IMR-90 (cell line): ENCODE measurements around the gene CASS4. TPM values are rescaled to one million over a fixed set of nuclear protein-coding genes. Genes with fewer than 3 reads are reported as not detected.

Source experiments
- ATAC-seq: fragments of 200-7000 bp; cut with Tn5 transposase; 2 replicates; pipeline ENCODE4 v1.9.1; 2020; ENCODE audit warnings: low read depth, mild to moderate bottlenecking, moderate library complexity
- BruUV-seq: library from RNA; stranded (reverse); fragments of 400-500 nt; replicated peaks from 2 replicates; lab custom pipeline; 2021; lab: Mats Ljungman, UMichigan
- CTCF ChIA-PET: fragments of 300-600 bp; formaldehyde crosslinking; extraction: SDS; loops from one replicate; lab custom pipeline; 2021; ENCODE audit warnings: antibody characterized with exemption; lab: Yijun Ruan, JAX
- POLR2A ChIA-PET: fragments of 300-600 bp; sonication (Branson Sonifier 250); formaldehyde crosslinking; loops from one replicate; lab custom pipeline; 2022; ENCODE audit warnings: antibody characterized with exemption; ENCODE audit not compliant: unreplicated experiment; lab: Charles Lee
- DNase-seq: peaks from one replicate; pipeline ENCODE4 v3.0.0; 2013
- H2AFZ ChIP-seq: replicated peaks from 2 replicates; pipeline ENCODE3; 2013; ENCODE audit warnings: low read length, mild to moderate bottlenecking; ENCODE audit not compliant: poor library complexity
- H2AK5ac ChIP-seq: 2 replicates; pipeline ENCODE4 v1.6.1; 2013; ENCODE audit warnings: low read depth, low read length, inconsistent platforms
- H2AK9ac ChIP-seq: replicated peaks from 2 replicates; pipeline ENCODE3; 2013; ENCODE audit warnings: mild to moderate bottlenecking, low read depth, low read length, moderate library complexity; ENCODE audit not compliant: poor library complexity
- H2BK120ac ChIP-seq: 2 replicates; pipeline ENCODE4 v1.6.1; 2013; ENCODE audit warnings: low read depth, low read length, inconsistent platforms
- H2BK15ac ChIP-seq: 3 replicates; pipeline ENCODE4 v1.6.1; 2013; ENCODE audit warnings: low read depth, low read length, inconsistent platforms
- H2BK20ac ChIP-seq: 2 replicates; pipeline ENCODE4 v1.6.1; 2013; ENCODE audit warnings: low read depth, mild to moderate bottlenecking, inconsistent platforms, low read length, moderate library complexity
- H2BK5ac ChIP-seq: 2 replicates; pipeline ENCODE4 v1.6.1; 2013; ENCODE audit warnings: mild to moderate bottlenecking, low read depth, low read length, inconsistent platforms; ENCODE audit not compliant: poor library complexity, severe bottlenecking
- H3K14ac ChIP-seq: replicated peaks from 2 replicates; pipeline ENCODE4 v1.6.1; 2013; ENCODE audit warnings: low read depth, low read length, inconsistent platforms
- H3K18ac ChIP-seq: 2 replicates; pipeline ENCODE4 v1.6.1; 2013; ENCODE audit warnings: low read depth, low read length, control low read depth
- H3K23ac ChIP-seq: 2 replicates; pipeline ENCODE4 v1.6.1; 2013; ENCODE audit warnings: low read depth, low read length, inconsistent platforms
- H3K27ac ChIP-seq: 2 replicates; pipeline ENCODE4 v1.5.1; 2013; ENCODE audit warnings: mild to moderate bottlenecking, control low read depth, low read length; ENCODE audit not compliant: insufficient read depth
- H3K27me3 ChIP-seq: 2 replicates; pipeline ENCODE4 v1.6.1; 2013; ENCODE audit warnings: low read length; ENCODE audit not compliant: control insufficient read depth, insufficient read depth
- H3K36me3 ChIP-seq: 2 replicates; pipeline ENCODE4 v1.6.1; 2013; ENCODE audit warnings: low read length, mixed read lengths; ENCODE audit not compliant: control insufficient read depth, insufficient read depth
- H3K4ac ChIP-seq: 2 replicates; pipeline ENCODE4 v1.6.1; 2013; ENCODE audit warnings: low read depth, low read length, inconsistent platforms
- H3K4me1 ChIP-seq: 2 replicates; pipeline ENCODE4 v1.6.1; 2013; ENCODE audit warnings: low read length, mixed read lengths; ENCODE audit not compliant: control insufficient read depth, insufficient read depth
- H3K4me2 ChIP-seq: 2 replicates; pipeline ENCODE4 v1.6.1; 2013; ENCODE audit warnings: low read depth, mild to moderate bottlenecking, control low read depth, low read length, moderate library complexity
- H3K4me3 ChIP-seq: 2 replicates; pipeline ENCODE4 v1.5.1; 2013; ENCODE audit warnings: low read depth, mild to moderate bottlenecking, control low read depth, low read length, moderate library complexity; ENCODE audit not compliant: insufficient read depth
- H3K56ac ChIP-seq: 2 replicates; pipeline ENCODE4 v1.6.1; 2013; ENCODE audit warnings: low read length, inconsistent platforms; ENCODE audit not compliant: insufficient read depth; ENCODE audit errors: extremely low read depth
- H3K79me1 ChIP-seq, 2 experiments: 2 replicates each; pipeline ENCODE4 v1.6.1; 2013; ENCODE audit warnings: low read length in 2 of 2, inconsistent platforms in 1 of 2, low read depth in 1 of 2
- H3K9ac ChIP-seq: 2 replicates; pipeline ENCODE4 v1.6.1; 2013; ENCODE audit warnings: low read depth, low read length, control low read depth
- H3K9me1 ChIP-seq: 2 replicates; pipeline ENCODE4 v1.6.1; 2013; ENCODE audit warnings: low read length, inconsistent platforms; ENCODE audit not compliant: insufficient read depth
- H3K9me3 ChIP-seq: 2 replicates; pipeline ENCODE4 v1.6.1; 2013; ENCODE audit warnings: low read length; ENCODE audit not compliant: control insufficient read depth, insufficient read depth
- H4K20me1 ChIP-seq: 2 replicates; pipeline ENCODE4 v1.6.1; 2013; ENCODE audit warnings: low read length, inconsistent platforms; ENCODE audit not compliant: insufficient read depth
- H4K5ac ChIP-seq: 2 replicates; pipeline ENCODE4 v1.6.1; 2013; ENCODE audit warnings: mild to moderate bottlenecking, low read depth, low read length, control low read depth
- H4K8ac ChIP-seq, 2 experiments: 2 replicates each; pipeline ENCODE4 v1.6.1; 2013; ENCODE audit warnings: low read depth in 2 of 2, low read length in 2 of 2, control low read depth in 1 of 2, inconsistent platforms in 1 of 2
- H4K91ac ChIP-seq: 2 replicates; pipeline ENCODE4 v1.6.1; 2013; ENCODE audit warnings: low read depth, low read length, inconsistent platforms; ENCODE audit not compliant: insufficient read depth
- FOS ChIP-seq: fragments of 150-350 bp; IDR thresholded peaks from 2 replicates; pipeline ENCODE4 v1.6.1; 2016; ENCODE audit warnings: low read depth, low read length
- MAZ ChIP-seq: IDR thresholded peaks from 2 replicates; pipeline ENCODE4 v1.6.1; 2012; ENCODE audit warnings: low read depth, mild to moderate bottlenecking, low read length, improper control_type of control experiment, moderate library complexity, borderline replicate concordance
- POLR2A ChIP-seq: IDR thresholded peaks from 2 replicates; pipeline ENCODE4 v1.6.1; 2012; ENCODE audit warnings: mild to moderate bottlenecking, low read depth, low read length
- RAD21 ChIP-seq: IDR thresholded peaks from 2 replicates; pipeline ENCODE4 v1.6.1; 2012; ENCODE audit warnings: low read length, improper control_type of control experiment
- RFX5 ChIP-seq: IDR thresholded peaks from 2 replicates; pipeline ENCODE4 v1.8.0; 2012; ENCODE audit warnings: low read depth, mild to moderate bottlenecking, low read length, moderate library complexity
- SMC3 ChIP-seq: fragments of 150-350 bp; IDR thresholded peaks from 2 replicates; pipeline ENCODE4 v1.6.1; 2016; ENCODE audit warnings: low read depth, mild to moderate bottlenecking, antibody characterized with exemption, low read length, moderate library complexity
- WGBS, 2 experiments: methylation state at CpG; one replicate each; pipeline versions ENCODE4 v1.1.5 to v1.1.7; 2013; ENCODE audit warnings: missing lambda C conversion rate in 2 of 2; ENCODE audit not compliant: insufficient read length in 1 of 2; ENCODE audit errors: extremely low coverage in 2 of 2; 5-methylcytosine and 5-hydroxymethylcytosine counted together
- dilution Hi-C: fragments of 300-500 bp; cut with HindIII; formaldehyde crosslinking; loops from one replicate; pipeline ENCODE4 v1.14.3; 2018; ENCODE audit warnings: low sequenced_read_pairs; ENCODE audit not compliant: unreplicated experiment
- in situ Hi-C: fragments of 300-500 bp; cut with MboI; formaldehyde crosslinking; loops from 3 replicates; pipeline ENCODE4 v1.14.3; 2019; ENCODE audit warnings: low sequenced_read_pairs, inconsistent platforms, mixed read lengths
- intact Hi-C: fragments of 100-400 bp; cut with micrococcal nuclease; formaldehyde crosslinking; loops from 2 replicates; pipeline ENCODE4 v1.10.0; 2022
- polyA plus RNA-seq, 3 experiments: library from polyadenylated mRNA; depleted of rRNA; stranded (reverse); fragments of >200 nt; gene quantifications; 2 replicates each; pipeline ENCODE4 v1.2.3, GENCODE V29; 2012; ENCODE audit warnings: low replicate concordance in 1 of 3
- total RNA-seq: library from RNA; depleted of rRNA; stranded (reverse); fragments of >200 nt; gene quantifications from 2 replicates; pipeline ENCODE4 v1.2.3, GENCODE V29; 2012
- TF ChIP-seq, protein P1 (sequence below): conservative IDR thresholded peaks from 2 replicates; pipeline ENCODE4 v1.5.1; 2012; ENCODE audit warnings: mild to moderate bottlenecking, low read depth, low read length, improper control_type of control experiment

Gene CASS4
- total and polyA plus RNA-seq, 2 of the 4 experiments (the other 2 are of a cell fraction) = 25.8 to 26.5 TPM

DNA sequence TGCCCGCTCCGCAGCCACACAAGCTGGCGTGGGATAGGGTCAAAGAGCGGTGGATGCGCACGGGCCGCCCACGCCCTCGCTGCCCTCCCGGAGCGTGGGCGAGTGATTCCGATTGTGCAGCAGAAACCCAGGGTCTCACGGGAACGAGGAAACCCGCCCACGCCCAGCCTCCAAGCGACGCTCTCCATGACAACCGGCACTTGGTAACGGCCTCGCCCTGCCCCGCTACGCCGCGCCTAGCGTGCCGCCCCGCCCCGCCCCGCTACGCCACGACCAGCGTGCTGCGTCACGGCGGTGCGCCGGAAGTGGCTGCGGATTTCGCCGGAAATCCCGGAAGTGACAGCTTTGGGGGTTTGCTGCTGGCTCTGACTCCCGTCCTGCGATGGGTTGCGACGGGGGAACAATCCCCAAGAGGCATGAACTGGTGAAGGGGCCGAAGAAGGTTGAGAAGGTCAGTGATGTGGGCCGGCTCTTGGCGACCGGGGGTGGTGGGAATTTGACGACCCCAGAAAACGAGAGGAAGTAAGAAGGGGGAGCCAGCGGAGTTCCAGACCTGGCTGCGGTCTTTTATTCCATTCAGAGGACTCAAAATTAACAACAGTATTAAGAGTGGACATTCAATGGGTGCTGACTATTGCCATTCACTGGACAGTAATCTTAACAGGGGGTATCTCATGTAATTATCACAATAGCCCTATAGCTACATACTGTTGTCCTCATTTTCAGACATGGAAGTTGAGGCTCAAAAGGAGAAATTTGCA is 56.4 kb downstream of the CASS4 start, which contains the start of gene RTF2 (continued):
- peak; percentile 93; the same call in 1 of the 2 replicates for TF ChIP-seq MAZ
- no peak; the same call in 1 of the 2 replicates for TF ChIP-seq FOS
- peak; percentile 42; the same call in 1 of the 2 replicates for TF ChIP-seq RAD21

DNA sequence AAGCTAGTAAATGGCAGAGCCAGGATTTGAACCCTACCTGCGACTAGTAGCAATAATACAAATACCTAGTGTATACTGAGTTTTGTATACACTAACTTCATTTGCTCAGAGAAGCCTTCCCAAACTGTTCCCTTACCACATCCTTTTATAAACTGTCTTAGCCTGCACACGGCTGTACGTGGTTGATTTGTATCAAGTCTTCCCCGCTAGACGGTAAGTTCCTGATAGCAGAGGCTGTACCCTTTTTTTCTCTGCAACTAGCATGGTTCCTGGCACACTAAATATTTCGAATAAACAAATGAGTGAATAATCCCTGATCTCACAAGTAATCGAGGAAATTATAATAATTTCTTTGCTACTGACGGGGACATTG is 57.0 kb downstream of the CASS4 start:
- peak overlapping the region; percentile 90; the same call in 1 of the 2 replicates for H3K9ac ChIP-seq
- TF ChIP-seq SMC3 (no peak), RFX5 (no peak), FOS (no peak), POLR2A (peak; percentile 7; the same call in 1 of the 2 replicates)
- TF ChIP-seq, protein P1, sequence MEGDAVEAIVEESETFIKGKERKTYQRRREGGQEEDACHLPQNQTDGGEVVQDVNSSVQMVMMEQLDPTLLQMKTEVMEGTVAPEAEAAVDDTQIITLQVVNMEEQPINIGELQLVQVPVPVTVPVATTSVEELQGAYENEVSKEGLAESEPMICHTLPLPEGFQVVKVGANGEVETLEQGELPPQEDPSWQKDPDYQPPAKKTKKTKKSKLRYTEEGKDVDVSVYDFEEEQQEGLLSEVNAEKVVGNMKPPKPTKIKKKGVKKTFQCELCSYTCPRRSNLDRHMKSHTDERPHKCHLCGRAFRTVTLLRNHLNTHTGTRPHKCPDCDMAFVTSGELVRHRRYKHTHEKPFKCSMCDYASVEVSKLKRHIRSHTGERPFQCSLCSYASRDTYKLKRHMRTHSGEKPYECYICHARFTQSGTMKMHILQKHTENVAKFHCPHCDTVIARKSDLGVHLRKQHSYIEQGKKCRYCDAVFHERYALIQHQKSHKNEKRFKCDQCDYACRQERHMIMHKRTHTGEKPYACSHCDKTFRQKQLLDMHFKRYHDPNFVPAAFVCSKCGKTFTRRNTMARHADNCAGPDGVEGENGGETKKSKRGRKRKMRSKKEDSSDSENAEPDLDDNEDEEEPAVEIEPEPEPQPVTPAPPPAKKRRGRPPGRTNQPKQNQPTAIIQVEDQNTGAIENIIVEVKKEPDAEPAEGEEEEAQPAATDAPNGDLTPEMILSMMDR = no peak
- BruUV-seq = TSS peak; percentile 61
- H3K18ac ChIP-seq = no peak overlapping the region
- no peaks in the 10 kb centered on the region for H3K27me3 ChIP-seq
- peak overlapping the region; percentile 39 for H3K56ac ChIP-seq
- H3K36me3 ChIP-seq = peaks cover 12% of the 10 kb centered on the region
- no peak overlapping the region for H3K23ac ChIP-seq
- no peaks in the 10 kb centered on the region; the same call in 1 of the 2 replicates for H4K20me1 ChIP-seq
- ChIA-PET POLR2A (interaction anchor here (1.0 kb wide), 1 partner anchor 58 kb away, joined by 3 read pairs; no protein-coding TSS in a partner anchor), CTCF (no interaction called here)
- H2AK5ac ChIP-seq = peak overlapping the region; percentile 38; the same call in 1 of the 2 replicates
- H3K4me1 ChIP-seq = 0 out of 2 replicates have a peak, but pooled peaks cover 2% of the 10 kb centered on the region
- no peaks in the 10 kb centered on the region for H3K9me1 ChIP-seq
- no peak overlapping the region for H2BK20ac ChIP-seq
- no peak for ATAC-seq
- H2BK15ac ChIP-seq = no peak overlapping the region
- H2BK120ac ChIP-seq = no peak overlapping the region
- intact Hi-C loops (loop anchor here (2.0 kb wide), 1 partner anchor 76 kb away; the partner anchor contains the start of genes AURKA and CSTF1), in situ Hi-C loops (no loop called here), dilution Hi-C loops (no loop called here)
- 0 out of 2 replicates have a peak overlapping the region, but pooled peaks have one; percentile 54 for H3K14ac ChIP-seq
- no peak for DNase-seq
- H3K79me1 ChIP-seq = peaks cover 20 to 37% of the 10 kb centered on the region in 2 experiments
- peak overlapping the region; percentile 89 for H3K4me2 ChIP-seq
- no peak overlapping the region for H2AK9ac ChIP-seq
- H3K9me3 ChIP-seq = no peaks in the 10 kb centered on the region
- H2AFZ ChIP-seq = no peak overlapping the region
- peak overlapping the region; percentile 85 for H3K4me3 ChIP-seq
- peak overlapping the region; percentile 68 for H2BK5ac ChIP-seq
- no CpG with 5 or more reads among the region's 8 CpGs for WGBS, 2 experiments
- H4K8ac ChIP-seq = peak overlapping the region; percentile 82 to 92
- H3K4ac ChIP-seq = no peak overlapping the region
- peak overlapping the region; percentile 72; the same call in 1 of the 2 replicates for H4K5ac ChIP-seq
- peak overlapping the region; percentile 27; the same call in 1 of the 2 replicates for H3K27ac ChIP-seq
- no peak overlapping the region for H4K91ac ChIP-seq
